ENCODE data around the gene KAZN.

GRCh38 chr1:14678011-14678638 is 79.6 kb downstream of the KAZN start:
- no peak for TF ChIP-seq CTCF (conservative IDR thresholded peaks at IDR 0.05 in 1 of 2, IDR thresholded peaks at IDR 0.05 in 1 of 2; ENCODE audit: low read depth in 1 of 2, low read length in 2 of 2)
- no peak for TF ChIP-seq EZH2 (IDR thresholded peaks at IDR 0.05; ENCODE audit: low read length, missing control alignments)

All from fibroblast of lung (primary cell).